NCI-H1436 treated with DMSO at 0.1 percent for 48 hours (cell line): ENCODE measurements around the gene GNG13.

ENCODE experiments used
- DNase-seq: peaks from one replicate; lab custom pipeline; 2025; lab: John Stamatoyannopoulos, UW

GNG13 gene

DNA sequence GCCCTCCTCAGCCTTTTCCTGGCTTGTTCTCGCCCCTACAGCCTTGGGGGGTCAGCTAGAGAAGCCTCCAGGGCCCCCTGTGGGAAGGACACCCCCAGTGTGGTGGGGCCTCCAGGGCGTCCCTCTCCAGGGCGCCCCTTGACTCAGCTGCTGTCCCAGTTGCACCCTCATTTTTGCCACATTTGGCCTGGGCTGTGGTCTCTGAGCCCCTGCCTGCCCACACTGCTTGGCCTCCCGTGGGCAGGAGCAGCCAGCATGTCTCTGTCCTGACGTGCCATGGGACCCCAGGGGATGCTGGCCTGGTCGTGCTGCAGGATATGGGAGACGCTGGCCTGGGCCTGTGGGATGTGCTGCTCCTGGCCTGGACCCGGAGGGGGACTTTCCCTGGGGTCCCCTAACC lies 7.1 kb downstream of the GNG13 start:
- no peak for DNase-seq

DNA sequence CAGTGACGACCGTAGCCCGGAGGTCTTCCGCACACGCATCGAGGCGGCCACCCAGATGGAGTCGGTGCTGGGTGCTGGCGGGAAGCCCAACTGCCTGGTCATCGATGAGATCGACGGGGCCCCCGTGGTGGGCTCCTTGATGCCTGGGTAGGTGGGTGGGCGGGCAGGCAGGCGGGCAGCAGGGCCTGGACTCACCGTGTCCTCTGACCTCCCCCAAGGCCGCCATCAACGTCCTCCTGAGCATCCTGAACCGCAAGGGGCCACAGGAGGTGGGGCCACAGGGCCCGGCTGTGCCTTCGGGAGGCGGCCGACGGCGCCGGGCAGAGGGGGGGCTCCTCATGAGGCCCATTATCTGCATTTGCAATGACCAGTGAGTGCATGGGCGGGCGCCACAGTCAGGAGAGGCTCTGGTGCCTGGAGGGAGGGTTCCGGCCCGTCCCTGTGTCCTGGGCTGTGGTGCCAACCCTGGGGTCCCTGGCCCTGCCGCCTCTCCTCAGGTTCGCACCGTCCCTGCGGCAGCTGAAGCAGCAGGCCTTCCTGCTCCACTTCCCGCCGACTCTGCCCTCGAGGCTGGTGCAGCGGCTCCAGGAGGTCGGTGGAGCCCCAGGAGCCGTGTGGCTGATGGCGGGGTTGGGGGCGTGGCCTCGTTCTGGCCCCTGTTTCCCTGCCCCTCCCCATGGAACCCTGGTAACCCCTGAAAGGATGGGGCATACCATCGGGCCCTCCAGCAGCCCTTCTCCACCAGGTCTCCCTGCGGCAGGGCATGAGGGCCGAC lies 8.1 kb downstream of the GNG13 start:
- DNase-seq, result no peak

DNA sequence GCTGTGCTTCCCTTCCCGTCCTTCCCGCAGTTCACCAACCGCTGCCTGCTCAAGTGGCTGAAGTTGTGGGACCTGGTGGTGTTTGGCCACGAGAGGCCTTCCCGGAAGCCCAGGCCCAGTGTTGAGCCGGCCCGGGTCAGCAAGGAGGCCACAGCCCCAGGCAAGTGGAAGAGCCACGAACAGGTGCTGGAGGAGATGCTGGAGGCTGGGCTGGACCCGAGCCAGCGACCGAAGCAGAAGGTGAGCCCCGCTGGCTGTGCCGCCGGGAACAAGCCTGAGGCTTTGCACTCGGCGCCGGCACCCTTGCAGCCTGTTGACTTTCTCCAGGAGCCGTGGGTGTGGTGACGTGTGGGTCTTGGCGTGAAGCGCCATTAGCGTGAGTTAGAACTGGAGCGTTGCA lies 9.4 kb downstream of the GNG13 start:
- DNase-seq, result no peak

DNA sequence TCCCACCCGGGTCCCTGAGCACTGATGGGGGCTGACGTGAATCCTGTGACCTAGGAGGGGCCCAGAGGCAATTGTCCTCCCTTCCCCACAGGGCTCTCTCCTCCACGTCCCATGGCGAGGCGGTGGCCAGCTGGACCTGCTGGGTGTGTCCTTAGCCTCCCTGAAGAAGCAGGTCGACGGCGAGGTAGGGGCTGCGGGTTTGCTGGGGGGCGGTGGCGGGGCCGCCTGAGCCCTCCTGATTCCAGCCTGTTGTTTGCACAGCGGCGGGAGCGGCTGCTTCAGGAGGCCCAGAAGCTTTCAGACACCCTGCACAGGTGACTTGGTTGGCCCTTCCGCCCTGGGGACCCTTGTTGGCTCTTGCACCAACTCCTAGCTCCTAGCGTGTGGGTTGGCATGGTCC lies 10.4 kb downstream of the GNG13 start:
- no peak for DNase-seq

DNA sequence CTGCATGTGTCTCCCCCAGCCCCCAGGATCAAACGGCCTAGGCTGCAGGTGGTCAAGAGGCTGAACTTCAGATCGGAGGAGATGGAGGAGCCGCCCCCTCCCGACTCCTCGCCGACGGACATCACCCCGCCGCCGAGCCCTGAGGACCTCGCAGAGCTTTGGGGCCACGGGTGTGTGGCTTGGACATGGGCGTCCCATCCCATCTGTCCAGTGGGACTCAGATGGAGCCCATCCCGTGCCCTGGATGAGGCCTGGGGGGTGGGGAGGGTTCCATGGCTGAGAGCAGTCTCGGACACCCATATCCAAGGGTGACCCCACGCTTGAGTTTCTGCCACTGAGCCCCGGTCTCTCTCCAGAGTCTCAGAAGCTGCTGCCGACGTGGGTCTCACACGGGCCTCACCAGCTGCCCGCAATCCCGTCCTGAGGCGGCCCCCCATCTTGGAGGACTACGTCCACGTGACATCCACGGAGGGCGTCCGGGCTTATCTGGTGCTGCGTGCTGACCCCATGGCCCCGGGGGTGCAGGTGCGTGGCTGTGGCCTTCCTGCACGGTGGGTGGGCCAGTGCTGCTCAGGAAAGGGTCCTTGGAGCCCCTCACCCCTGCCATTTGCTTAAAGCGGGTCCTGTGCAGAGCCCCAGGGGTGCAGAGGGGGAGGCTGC lies 11.2 kb downstream of the GNG13 start:
- DNase-seq, result no peak

GRCh38 chr16:788399-789126 lies 12.0 kb downstream of the GNG13 start, which contains the start of gene CHTF18:
CHTF18 (plus strand) TSS chr16:788620; CDS start chr16:788685, 65 bp downstream.
- DNase-seq, result peak; percentile 26

DNA sequence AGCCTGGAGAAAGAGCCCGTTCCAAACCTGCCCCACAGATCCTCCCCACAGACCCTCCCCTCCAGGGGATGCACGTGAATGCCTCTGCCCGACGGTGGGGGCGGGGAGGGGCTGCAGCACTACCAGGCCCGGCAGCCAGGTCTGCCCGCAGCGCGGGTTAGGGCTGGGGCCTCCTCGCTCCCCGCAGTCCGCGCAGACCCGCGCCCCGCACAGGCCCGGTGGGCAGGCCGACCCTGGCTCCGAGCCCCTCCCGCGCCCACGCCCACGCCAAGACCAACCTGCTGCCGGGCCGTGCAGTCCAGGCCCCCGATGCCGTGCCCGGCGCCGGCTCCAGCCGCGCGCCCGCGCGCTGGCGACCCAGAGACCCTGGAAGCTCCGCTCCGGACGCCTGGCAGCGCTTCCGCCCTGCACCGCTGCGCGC lies 12.5 kb downstream of the GNG13 start, which contains the start of gene RPUSD1:
TSS of gene RPUSD1 (minus strand) at position 404 of the 421 bp plus-strand sequence. CDS start 644 bp downstream, outside the sequence.
- DNase-seq, result no peak

DNA sequence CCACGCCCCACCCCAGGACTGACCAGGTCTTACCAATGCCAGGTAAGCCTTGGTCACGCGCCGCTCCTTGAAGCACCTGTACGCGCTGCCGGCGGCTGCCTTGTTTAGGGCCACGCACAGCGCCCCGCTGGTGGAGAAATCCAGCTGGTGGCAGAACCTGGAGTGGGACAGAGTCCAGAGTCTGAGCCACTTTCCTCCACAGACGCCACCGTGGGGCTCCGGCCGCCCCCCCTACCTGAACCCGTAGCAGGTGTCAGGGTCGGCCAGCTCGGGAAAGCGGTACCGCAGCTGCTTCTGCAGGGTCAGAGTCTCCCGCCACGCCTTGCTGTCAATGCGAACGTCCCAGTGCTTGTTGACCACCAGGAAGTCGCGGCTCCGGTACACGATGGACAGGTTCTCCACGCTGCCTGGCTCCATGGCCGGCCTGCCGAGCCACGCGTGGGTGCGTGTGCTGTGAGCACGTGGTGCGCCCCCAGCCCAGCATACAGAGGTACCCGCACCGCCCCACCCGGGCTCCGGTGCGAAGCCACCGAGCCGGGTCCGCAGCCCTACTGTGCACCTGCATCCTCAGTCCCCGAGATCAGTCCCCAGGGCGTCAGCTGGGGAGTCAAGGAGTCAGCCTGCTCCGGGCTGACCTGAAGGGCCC lies 13.1 kb downstream of the GNG13 start:
- DNase-seq, result no peak

GRCh38 chr16:785563-786535 lies 14.7 kb downstream of the GNG13 start:
- no peak for DNase-seq

DNA sequence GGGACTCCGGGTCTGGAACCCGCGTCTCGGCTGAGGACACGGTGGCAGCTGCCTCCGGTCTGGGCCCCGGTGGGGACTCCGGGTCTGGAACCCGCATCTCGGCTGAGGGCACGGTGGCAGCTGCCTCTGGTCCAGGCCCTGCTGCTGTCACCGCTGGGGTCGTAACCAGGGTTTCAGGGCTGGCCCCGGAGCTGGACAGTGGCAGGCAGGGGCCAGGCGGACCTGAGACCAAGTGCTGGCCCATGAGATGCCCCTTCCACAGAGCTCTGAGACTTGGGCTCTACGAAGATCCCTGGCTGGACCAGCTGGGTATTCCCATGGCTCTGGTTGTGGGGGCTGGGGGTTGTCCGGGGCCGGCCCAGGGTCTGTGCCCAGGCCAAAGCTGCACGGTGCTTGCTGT lies 16.1 kb downstream of the GNG13 start:
- no peak for DNase-seq

GRCh38 chr16:783404-784161 lies 17.0 kb downstream of the GNG13 start:
- no peak for DNase-seq

DNA sequence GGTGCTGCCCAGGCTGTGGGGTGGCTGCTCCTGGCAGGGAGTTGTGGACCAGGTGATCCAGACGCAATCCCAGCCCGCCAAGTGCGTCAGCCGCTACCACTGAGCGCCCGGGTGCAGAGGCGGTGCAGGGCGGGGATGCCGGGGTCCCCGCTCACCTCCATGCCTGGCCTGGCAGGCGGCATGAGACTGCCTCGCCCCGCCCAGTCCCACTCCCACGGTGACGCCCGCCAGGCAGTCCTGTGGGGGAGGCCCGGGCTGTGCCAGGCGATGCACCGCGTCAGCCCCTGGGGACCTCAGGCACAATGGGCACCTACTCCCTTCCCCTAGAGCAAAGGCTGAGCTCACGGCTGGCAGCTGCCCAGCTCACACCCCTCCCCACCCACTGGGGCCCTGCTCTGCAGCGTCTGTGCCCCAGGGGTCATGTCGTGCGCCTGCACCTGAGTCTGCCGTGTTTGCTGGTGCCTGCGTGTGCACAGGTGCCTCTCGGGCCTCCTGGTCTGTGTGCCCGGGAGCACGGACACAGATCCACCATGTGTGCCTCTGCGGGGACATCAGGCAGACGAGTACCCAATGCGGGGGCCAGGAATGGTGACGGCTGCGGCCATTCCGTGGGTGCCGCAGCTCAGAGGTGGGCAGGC lies 17.6 kb downstream of the GNG13 start:
- peak; percentile 58 for DNase-seq

DNA sequence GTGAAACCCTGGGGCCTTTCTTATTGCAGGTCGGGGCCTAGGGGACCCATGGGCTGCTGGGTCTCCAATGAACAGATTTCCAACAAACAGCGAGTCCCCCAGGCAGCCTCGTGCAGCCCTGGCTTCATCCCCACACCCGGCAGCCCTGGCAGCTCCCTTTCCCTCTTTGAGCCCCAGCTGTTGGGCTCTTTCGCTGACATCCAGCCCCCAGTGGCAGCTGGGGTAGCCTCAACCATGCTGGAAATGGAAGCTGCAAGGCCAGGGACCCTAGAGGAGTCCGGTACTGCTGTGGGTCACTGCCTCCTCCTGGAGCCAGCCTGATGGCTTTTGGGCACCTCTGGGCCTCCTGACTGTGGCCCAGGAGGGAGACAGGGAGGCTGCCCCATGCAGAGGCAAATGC lies 18.3 kb downstream of the GNG13 start:
- DNase-seq, result no peak

DNA sequence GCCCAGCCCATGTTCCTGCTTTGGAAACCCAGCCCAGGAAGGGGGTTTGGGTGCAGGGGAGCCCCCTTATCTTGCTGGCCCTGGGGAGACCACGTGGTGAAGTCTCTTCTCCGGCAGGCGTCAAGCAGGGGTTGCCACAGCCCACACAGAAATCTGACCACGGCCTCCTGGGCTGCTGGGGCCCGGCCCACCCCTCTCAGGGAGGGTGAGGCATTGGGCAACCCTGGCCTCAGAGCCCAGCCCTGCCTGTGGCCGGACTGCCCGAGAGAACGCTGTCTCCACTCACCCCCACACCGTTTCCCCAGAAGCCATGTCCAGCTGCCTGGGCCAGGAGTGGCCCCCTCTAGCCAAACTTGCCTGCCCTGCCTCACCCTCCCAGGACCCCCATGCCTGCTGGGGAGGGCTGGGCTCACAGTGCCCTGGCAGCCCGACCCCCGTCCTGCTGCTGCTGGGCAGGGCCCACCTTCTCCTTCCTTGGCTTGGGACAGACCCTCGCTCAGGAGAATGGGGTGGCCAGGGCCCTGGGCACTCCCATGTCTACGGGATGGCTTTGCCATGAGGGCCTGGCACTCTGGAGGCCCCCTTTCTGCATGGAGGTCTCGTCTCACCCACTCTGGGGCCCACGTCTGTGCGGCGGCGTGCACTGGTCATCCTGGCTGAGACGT lies 19.1 kb downstream of the GNG13 start:
- no peak for DNase-seq

DNA sequence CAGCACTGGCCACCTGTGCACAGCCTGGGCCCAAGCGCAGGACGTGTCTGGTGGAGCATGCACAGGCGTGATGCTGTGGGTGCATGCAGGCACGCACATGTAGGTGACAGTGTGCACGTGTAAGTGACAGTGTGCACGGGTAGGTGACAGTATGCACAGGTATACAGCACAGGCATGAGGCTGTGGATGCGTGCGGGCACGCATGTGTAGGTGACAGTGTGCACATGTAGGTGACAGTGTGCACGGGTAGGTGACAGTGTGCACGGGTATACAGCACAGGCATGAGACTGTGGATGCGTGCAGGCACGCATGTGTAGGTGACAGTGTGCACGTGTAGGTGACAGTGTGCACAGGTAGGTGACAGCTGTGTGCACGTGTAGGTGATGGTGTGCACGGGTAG lies 20.2 kb downstream of the GNG13 start:
- no peak for DNase-seq

DNA sequence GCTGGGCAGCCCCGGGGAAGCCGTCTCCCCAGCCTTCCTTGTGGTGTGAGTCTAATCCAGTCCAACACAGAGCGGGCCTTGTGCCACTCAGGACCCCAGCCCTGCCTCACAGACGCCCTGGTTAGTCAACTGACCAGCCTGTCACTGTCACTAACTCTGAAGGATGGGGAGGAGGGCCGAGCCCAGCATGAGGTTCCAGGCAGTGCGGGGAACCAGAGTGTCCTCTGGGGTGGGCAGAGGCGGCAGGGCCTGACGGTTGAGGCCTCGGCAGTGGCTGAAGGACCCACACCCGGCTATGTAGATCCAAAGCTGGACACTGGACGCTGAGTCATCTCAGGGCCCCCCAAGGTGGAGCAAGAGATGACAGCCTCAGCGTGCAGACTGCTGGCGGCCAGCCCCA lies 21.0 kb downstream of the GNG13 start:
- DNase-seq, result no peak

GRCh38 chr16:778909-779527 lies 21.5 kb downstream of the GNG13 start:
- DNase-seq, result no peak

GRCh38 chr16:778447-778846 lies 22.1 kb downstream of the GNG13 start:
- no peak for DNase-seq

DNA sequence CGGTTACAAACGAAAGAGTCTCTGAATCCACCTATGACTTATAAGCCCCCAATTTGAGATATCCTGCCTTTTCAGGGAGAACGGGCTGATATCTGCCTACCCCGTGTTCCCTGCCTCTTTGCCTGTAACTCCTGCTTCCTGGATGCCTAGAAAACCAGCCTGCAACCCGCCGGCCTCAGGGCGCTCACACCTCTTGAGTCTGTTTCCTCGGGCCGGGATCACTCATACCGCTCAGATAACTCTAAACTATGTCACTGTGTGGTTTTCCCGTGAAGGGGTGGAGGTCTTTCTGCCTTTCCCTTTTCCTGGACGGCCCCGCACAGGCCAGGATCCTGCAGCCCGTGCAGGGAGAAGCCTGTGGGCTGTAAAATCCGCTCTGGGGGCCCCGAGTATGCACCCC lies 22.7 kb downstream of the GNG13 start:
- DNase-seq, result no peak
